Stimulated activated naive CD4-positive, alpha-beta T cell (primary cell): ENCODE results near the gene HDLBP.

ENCODE experiments used
- DNase-seq, 6 experiments: peaks; one replicate each; lab custom pipeline; 2025; lab: John Stamatoyannopoulos, UW

HDLBP gene

GRCh38 chr2:241190291-241190981 lies 125.0 kb downstream of the HDLBP start:
- no peak for DNase-seq

GRCh38 chr2:241189856-241190201 lies 125.6 kb downstream of the HDLBP start:
- DNase-seq = no peak

GRCh38 chr2:241189093-241189855 lies 126.2 kb downstream of the HDLBP start:
- DNase-seq = no peak

GRCh38 chr2:241188361-241189092 lies 126.9 kb downstream of the HDLBP start, which contains the start of gene ANO7:
Gene ANO7 (plus strand): TSS chr2:241188677. CDS start chr2:241190064, 1,387 bp downstream.
- DNase-seq = no peak

- no peak for DNase-seq
These were observed 127.6 kb downstream of the HDLBP start for GRCh38 chr2:241187918-241188234.

GRCh38 chr2:241187101-241187917 lies 128.2 kb downstream of the HDLBP start:
- no peak for DNase-seq

GRCh38 chr2:241185961-241186360 lies 129.5 kb downstream of the HDLBP start:
- DNase-seq = no peak

- no peak for DNase-seq
These were observed 130.6 kb downstream of the HDLBP start for GRCh38 chr2:241184901-241185300.

GRCh38 chr2:241183221-241183620 lies 132.3 kb downstream of the HDLBP start:
- no peak for DNase-seq

GRCh38 chr2:241182531-241183133 lies 132.8 kb downstream of the HDLBP start:
- DNase-seq = no peak

GRCh38 chr2:241182126-241182525 lies 133.3 kb downstream of the HDLBP start:
- no peak for DNase-seq

- DNase-seq = no peak
These were observed 135.0 kb downstream of the HDLBP start for GRCh38 chr2:241180495-241180894.

GRCh38 chr2:241179899-241180298 lies 135.6 kb downstream of the HDLBP start:
- no peak for DNase-seq

- no peak for DNase-seq
These were observed 136.5 kb downstream of the HDLBP start for GRCh38 chr2:241178961-241179360.

- DNase-seq = no peak
These were observed 137.7 kb downstream of the HDLBP start for GRCh38 chr2:241177526-241178334.
